Measurements from ENCODE around the gene SETBP1. TPM values are rescaled to one million over a fixed set of nuclear protein-coding genes. Genes with fewer than 3 reads are reported as not detected.

SETBP1 gene
- total and polyA plus RNA-seq, 9 of the 15 experiments (the other 6 are each of a cell fraction or from before 2014, with no cell fraction given) = under 0.01 to 0.13 (median 0.04) TPM

DNA sequence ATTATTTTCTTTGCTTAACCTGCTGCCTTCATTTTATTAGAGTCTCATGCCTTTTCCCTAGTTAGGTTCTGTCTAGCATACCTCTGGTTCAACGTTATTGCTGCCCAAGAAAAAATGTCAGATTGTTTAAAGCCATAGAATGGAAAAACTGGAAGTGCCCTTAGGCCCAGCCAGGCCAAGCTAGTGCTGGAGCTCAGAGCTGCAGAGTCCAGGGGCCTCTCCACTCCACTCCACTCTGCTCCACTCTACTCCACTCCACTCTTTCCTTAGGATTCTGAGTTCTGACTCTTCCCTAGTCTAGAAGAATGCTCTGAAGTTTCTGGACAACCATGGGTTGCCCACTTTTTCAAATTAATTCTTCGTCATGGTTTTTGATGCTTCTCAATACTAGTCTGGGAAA lies 155.6 kb downstream of the SETBP1 start (continued):
- TF ChIP-seq, protein P1, sequence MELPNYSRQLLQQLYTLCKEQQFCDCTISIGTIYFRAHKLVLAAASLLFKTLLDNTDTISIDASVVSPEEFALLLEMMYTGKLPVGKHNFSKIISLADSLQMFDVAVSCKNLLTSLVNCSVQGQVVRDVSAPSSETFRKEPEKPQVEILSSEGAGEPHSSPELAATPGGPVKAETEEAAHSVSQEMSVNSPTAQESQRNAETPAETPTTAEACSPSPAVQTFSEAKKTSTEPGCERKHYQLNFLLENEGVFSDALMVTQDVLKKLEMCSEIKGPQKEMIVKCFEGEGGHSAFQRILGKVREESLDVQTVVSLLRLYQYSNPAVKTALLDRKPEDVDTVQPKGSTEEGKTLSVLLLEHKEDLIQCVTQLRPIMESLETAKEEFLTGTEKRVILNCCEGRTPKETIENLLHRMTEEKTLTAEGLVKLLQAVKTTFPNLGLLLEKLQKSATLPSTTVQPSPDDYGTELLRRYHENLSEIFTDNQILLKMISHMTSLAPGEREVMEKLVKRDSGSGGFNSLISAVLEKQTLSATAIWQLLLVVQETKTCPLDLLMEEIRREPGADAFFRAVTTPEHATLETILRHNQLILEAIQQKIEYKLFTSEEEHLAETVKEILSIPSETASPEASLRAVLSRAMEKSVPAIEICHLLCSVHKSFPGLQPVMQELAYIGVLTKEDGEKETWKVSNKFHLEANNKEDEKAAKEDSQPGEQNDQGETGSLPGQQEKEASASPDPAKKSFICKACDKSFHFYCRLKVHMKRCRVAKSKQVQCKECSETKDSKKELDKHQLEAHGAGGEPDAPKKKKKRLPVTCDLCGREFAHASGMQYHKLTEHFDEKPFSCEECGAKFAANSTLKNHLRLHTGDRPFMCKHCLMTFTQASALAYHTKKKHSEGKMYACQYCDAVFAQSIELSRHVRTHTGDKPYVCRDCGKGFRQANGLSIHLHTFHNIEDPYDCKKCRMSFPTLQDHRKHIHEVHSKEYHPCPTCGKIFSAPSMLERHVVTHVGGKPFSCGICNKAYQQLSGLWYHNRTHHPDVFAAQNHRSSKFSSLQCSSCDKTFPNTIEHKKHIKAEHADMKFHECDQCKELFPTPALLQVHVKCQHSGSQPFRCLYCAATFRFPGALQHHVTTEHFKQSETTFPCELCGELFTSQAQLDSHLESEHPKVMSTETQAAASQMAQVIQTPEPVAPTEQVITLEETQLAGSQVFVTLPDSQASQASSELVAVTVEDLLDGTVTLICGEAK (IDR thresholded peaks at IDR 0.05) = no peak
- TF ChIP-seq, protein P1 (CRISPR knock-in tag; IDR thresholded peaks at IDR 0.05) = no peak
- TF ChIP-seq ZZZ3 (IDR thresholded peaks at IDR 0.05) (no peak), TEAD2 (tag; IDR thresholded peaks at IDR 0.05) (no peak), CCAR2 (IDR thresholded peaks at IDR 0.05; ENCODE audit: low read depth, low read length) (no peak), SPI1 (IDR thresholded peaks at IDR 0.05; ENCODE audit: borderline replicate concordance, low read depth, low read length) (no peak), ERF (CRISPR knock-in tag; IDR thresholded peaks at IDR 0.05) (no peak), KAT8 (IDR thresholded peaks at IDR 0.05; ENCODE audit: low read depth) (no peak), TCFL5 (CRISPR knock-in tag; conservative IDR thresholded peaks at IDR 0.05) (no peak), NFRKB (IDR thresholded peaks at IDR 0.05; ENCODE audit: low read depth) (no peak)
- TF ChIP-seq, protein P2, sequence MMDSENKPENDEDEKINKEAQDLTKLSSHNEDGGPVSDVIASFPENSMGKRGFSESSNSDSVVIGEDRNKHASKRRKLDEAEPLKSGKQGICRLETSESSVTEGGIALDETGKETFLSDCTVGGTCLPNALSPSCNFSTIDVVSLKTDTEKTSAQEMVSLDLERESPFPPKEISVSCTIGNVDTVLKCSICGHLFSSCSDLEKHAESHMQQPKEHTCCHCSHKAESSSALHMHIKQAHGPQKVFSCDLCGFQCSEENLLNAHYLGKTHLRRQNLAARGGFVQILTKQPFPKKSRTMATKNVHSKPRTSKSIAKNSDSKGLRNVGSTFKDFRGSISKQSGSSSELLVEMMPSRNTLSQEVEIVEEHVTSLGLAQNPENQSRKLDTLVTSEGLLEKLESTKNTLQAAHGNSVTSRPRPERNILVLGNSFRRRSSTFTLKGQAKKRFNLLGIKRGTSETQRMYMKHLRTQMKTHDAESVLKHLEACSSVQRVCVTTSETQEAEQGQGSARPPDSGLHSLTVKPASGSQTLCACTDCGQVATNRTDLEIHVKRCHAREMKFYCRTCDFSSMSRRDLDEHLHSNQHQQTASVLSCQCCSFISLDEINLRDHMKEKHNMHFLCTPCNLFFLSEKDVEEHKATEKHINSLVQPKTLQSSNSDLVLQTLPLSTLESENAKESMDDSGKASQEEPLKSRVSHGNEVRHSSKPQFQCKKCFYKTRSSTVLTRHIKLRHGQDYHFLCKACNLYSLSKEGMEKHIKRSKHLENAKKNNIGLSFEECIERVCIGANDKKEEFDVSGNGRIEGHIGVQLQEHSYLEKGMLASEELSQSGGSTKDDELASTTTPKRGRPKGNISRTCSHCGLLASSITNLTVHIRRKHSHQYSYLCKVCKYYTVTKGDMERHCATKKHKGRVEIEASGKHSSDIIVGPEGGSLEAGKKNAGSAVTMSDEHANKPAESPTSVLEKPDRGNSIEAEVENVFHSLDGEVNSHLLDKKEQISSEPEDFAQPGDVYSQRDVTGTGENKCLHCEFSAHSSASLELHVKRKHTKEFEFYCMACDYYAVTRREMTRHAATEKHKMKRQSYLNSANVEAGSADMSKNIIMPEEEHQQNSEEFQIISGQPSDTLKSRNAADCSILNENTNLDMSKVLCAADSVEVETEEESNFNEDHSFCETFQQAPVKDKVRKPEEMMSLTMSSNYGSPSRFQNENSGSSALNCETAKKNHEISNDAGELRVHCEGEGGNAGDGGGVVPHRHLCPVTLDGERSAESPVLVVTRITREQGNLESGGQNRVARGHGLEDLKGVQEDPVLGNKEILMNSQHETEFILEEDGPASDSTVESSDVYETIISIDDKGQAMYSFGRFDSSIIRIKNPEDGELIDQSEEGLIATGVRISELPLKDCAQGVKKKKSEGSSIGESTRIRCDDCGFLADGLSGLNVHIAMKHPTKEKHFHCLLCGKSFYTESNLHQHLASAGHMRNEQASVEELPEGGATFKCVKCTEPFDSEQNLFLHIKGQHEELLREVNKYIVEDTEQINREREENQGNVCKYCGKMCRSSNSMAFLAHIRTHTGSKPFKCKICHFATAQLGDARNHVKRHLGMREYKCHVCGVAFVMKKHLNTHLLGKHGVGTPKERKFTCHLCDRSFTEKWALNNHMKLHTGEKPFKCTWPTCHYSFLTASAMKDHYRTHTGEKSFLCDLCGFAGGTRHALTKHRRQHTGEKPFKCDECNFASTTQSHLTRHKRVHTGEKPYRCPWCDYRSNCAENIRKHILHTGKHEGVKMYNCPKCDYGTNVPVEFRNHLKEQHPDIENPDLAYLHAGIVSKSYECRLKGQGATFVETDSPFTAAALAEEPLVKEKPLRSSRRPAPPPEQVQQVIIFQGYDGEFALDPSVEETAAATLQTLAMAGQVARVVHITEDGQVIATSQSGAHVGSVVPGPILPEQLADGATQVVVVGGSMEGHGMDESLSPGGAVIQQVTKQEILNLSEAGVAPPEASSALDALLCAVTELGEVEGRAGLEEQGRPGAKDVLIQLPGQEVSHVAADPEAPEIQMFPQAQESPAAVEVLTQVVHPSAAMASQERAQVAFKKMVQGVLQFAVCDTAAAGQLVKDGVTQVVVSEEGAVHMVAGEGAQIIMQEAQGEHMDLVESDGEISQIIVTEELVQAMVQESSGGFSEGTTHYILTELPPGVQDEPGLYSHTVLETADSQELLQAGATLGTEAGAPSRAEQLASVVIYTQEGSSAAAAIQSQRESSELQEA (IDR thresholded peaks at IDR 0.05; ENCODE audit: low read depth) = no peak
